Stimulated activated naive CD8-positive, alpha-beta T cell treated with anti-CD3 and anti-CD28 coated beads, Interleukin-15, Interleukin-2, amounts not matched to agents 100 U/mL and 50 U/mL, for 24 hours (primary cell): Measurements from ENCODE around the gene NDRG3.

ENCODE experiments used
- ATAC-seq: fragments of 150-1000 bp; cut with Tn5 transposase; one replicate; pipeline ENCODE4 v1.10.0; 2021
- DNase-seq: peaks from one replicate; pipeline ENCODE4 v3.0.0; 2021

NDRG3 gene

GRCh38 chr20:36745927-36746659 is at the start of gene NDRG3:
NDRG3 (minus strand) TSS chr20:36746090; CDS start chr20:36721735, 24,355 bp downstream.
- peak; percentile 92 for DNase-seq
- ATAC-seq: peak; percentile 97

GRCh38 chr20:36794116-36794474 is 48.2 kb upstream of the NDRG3 start:
- no peak for DNase-seq
- ATAC-seq: no peak

GRCh38 chr20:36793294-36794115 is 47.6 kb upstream of the NDRG3 start:
- no peak for ATAC-seq
- DNase-seq: no peak

GRCh38 chr20:36792422-36792821 is 46.5 kb upstream of the NDRG3 start:
- ATAC-seq (no peak), DNase-seq (peak; percentile 7)

GRCh38 chr20:36791862-36792261 is 46.0 kb upstream of the NDRG3 start:
- DNase-seq (no peak), ATAC-seq (no peak)

- no peak for DNase-seq
- no peak for ATAC-seq
These were observed 40.8 kb upstream of the NDRG3 start for GRCh38 chr20:36786663-36787062.

- ATAC-seq (no peak), DNase-seq (no peak)
These were observed 40.4 kb upstream of the NDRG3 start for GRCh38 chr20:36786246-36786645.

GRCh38 chr20:36785308-36785707 is 39.4 kb upstream of the NDRG3 start:
- DNase-seq (no peak), ATAC-seq (no peak)

- DNase-seq (no peak), ATAC-seq (no peak)
These were observed 39.0 kb upstream of the NDRG3 start for GRCh38 chr20:36784900-36785299.

GRCh38 chr20:36784116-36784515 is 38.2 kb upstream of the NDRG3 start:
- no peak for ATAC-seq
- DNase-seq: no peak

- ATAC-seq (no peak), DNase-seq (no peak)
These were observed 33.8 kb upstream of the NDRG3 start for GRCh38 chr20:36779656-36780025.

GRCh38 chr20:36778831-36779655 is 33.2 kb upstream of the NDRG3 start:
- no peak for DNase-seq
- ATAC-seq: no peak

- no peak for DNase-seq
- ATAC-seq: no peak
These were observed 31.7 kb upstream of the NDRG3 start for GRCh38 chr20:36777576-36777975.

GRCh38 chr20:36777167-36777566 is 31.3 kb upstream of the NDRG3 start:
- DNase-seq (no peak), ATAC-seq (no peak)

GRCh38 chr20:36775826-36776225 is 29.9 kb upstream of the NDRG3 start:
- no peak for ATAC-seq
- no peak for DNase-seq

GRCh38 chr20:36775196-36775595 is 29.3 kb upstream of the NDRG3 start:
- ATAC-seq (no peak), DNase-seq (no peak)

GRCh38 chr20:36773597-36774390 is 27.9 kb upstream of the NDRG3 start, which contains the start of gene DSN1:
DSN1 (minus strand) TSS chr20:36773763; CDS start chr20:36771458, 2,305 bp downstream.
- peak; percentile 92 for ATAC-seq
- peak; percentile 99 for DNase-seq

GRCh38 chr20:36773107-36773596 is 27.3 kb upstream of the NDRG3 start:
- DNase-seq (no peak), ATAC-seq (no peak)

- DNase-seq (no peak), ATAC-seq (no peak)
These were observed 24.8 kb upstream of the NDRG3 start for GRCh38 chr20:36770680-36771079.

- DNase-seq (no peak), ATAC-seq (no peak)
These were observed 23.0 kb upstream of the NDRG3 start for GRCh38 chr20:36768768-36769430.

- no peak for ATAC-seq
- DNase-seq: no peak
These were observed 15.2 kb upstream of the NDRG3 start for GRCh38 chr20:36761125-36761524.
